HepG2 (cell line): ENCODE results near the gene FKBP1B. TPM values are rescaled to one million over a fixed set of nuclear protein-coding genes. Genes with fewer than 3 reads are reported as not detected.
A peak's percentile ranks its signal among the peaks of the same experiment; 100 is the strongest.

Experiments
- BCLAF1 ChIP-seq: fragments of 450-650 bp; IDR thresholded peaks from 2 replicates; pipeline ENCODE4 v1.6.1; 2017; ENCODE audit warnings: mild to moderate bottlenecking
- ETV5 ChIP-seq: IDR thresholded peaks from 2 replicates; pipeline ENCODE4 v1.6.1; 2018; ENCODE audit warnings: missing biosample characterization, missing genetic modification reagents, inconsistent platforms, borderline replicate concordance
- KDM4B ChIP-seq: sonication (generic); formaldehyde crosslinking; IDR thresholded peaks from 2 replicates; pipeline ENCODE4 v1.4.0; 2020; ENCODE audit warnings: missing genetic modification reagents
- MBD4 ChIP-seq: IDR thresholded peaks from 2 replicates; pipeline ENCODE4 v1.6.1; 2012; ENCODE audit warnings: low read length, inconsistent platforms, borderline replicate concordance
- MEIS1 ChIP-seq: sonication (generic); formaldehyde crosslinking; IDR thresholded peaks from 2 replicates; pipeline ENCODE4 v1.9.0; 2021; ENCODE audit warnings: mild to moderate bottlenecking, missing genetic modification reagents, moderate library complexity, borderline replicate concordance
- MIER2 ChIP-seq: IDR thresholded peaks from 2 replicates; pipeline ENCODE4 v1.6.1; 2016; ENCODE audit warnings: missing biosample characterization, missing genetic modification reagents
- NFE2L1 ChIP-seq: sonication (generic); formaldehyde crosslinking; IDR thresholded peaks from 2 replicates; pipeline ENCODE4 v1.4.0; 2020; ENCODE audit warnings: missing genetic modification reagents, mild to moderate bottlenecking, borderline replicate concordance
- NPAS2 ChIP-seq: sonication (generic); formaldehyde crosslinking; IDR thresholded peaks from 2 replicates; pipeline ENCODE4 v1.8.0; 2022; ENCODE audit warnings: mild to moderate bottlenecking, missing genetic modification reagents, borderline replicate concordance
- PHF20 ChIP-seq: sonication (generic); formaldehyde crosslinking; IDR thresholded peaks from 2 replicates; pipeline ENCODE4 v1.5.0; 2020; ENCODE audit warnings: mild to moderate bottlenecking, missing genetic modification reagents
- PRMT3 ChIP-seq: sonication (generic); formaldehyde crosslinking; IDR thresholded peaks from 2 replicates; pipeline ENCODE4 v1.8.1; 2022; ENCODE audit warnings: low read depth, mild to moderate bottlenecking, moderate library complexity, missing genetic modification reagents, borderline replicate concordance
- PTBP1 ChIP-seq: fragments of 200-400 bp; formaldehyde crosslinking; IDR thresholded peaks from 2 replicates; pipeline ENCODE4 v1.6.1; 2018; ENCODE audit warnings: low read length, low read depth; ENCODE audit not compliant: poor library complexity, severe bottlenecking
- SAP130 ChIP-seq: IDR thresholded peaks from 2 replicates; pipeline ENCODE4 v1.6.1; 2016; ENCODE audit warnings: low read depth
- SIN3B ChIP-seq: fragments of 150-350 bp; IDR thresholded peaks from 2 replicates; pipeline ENCODE4 v1.6.1; 2014; ENCODE audit warnings: low read length
- SP5 ChIP-seq: IDR thresholded peaks from 2 replicates; pipeline ENCODE4 v1.6.1; 2016; ENCODE audit warnings: low read depth, borderline replicate concordance
- SYNCRIP ChIP-seq: fragments of 200-400 bp; formaldehyde crosslinking; IDR thresholded peaks from 2 replicates; pipeline ENCODE4 v1.6.1; 2018; ENCODE audit warnings: mild to moderate bottlenecking, low read depth, low read length; ENCODE audit not compliant: insufficient read depth
- TARDBP ChIP-seq: sonication (generic); formaldehyde crosslinking; IDR thresholded peaks from 2 replicates; pipeline ENCODE4 v1.8.0; 2022; ENCODE audit warnings: mild to moderate bottlenecking, missing genetic modification reagents
- TBX3 ChIP-seq: fragments of 450-650 bp; IDR thresholded peaks from 2 replicates; pipeline ENCODE4 v1.6.1; 2017; ENCODE audit warnings: antibody characterized with exemption, mild to moderate bottlenecking, inconsistent platforms, borderline replicate concordance
- TGIF2 ChIP-seq: IDR thresholded peaks from 2 replicates; pipeline ENCODE4 v1.6.1; 2016; ENCODE audit warnings: control low read depth, missing compliant biosample characterization
- YEATS2 ChIP-seq: sonication (generic); formaldehyde crosslinking; IDR thresholded peaks from 2 replicates; pipeline ENCODE4 v1.4.0; 2020; ENCODE audit warnings: missing genetic modification reagents, borderline replicate concordance
- ZBED4 ChIP-seq: sonication (generic); formaldehyde crosslinking; IDR thresholded peaks from 2 replicates; pipeline ENCODE4 v1.4.0; 2020; ENCODE audit warnings: missing genetic modification reagents, borderline replicate concordance
- ZFP36L2 ChIP-seq: sonication (generic); formaldehyde crosslinking; IDR thresholded peaks from 2 replicates; pipeline ENCODE4 v1.4.0; 2020; ENCODE audit warnings: missing genetic modification reagents
- ZNF570 ChIP-seq: sonication (generic); formaldehyde crosslinking; IDR thresholded peaks from 2 replicates; pipeline ENCODE4 v1.4.0; 2020; ENCODE audit warnings: mild to moderate bottlenecking, missing genetic modification reagents, borderline replicate concordance
- ZSCAN30 ChIP-seq: sonication (generic); formaldehyde crosslinking; IDR thresholded peaks from 2 replicates; pipeline ENCODE4 v1.5.0; 2020; ENCODE audit warnings: mild to moderate bottlenecking, missing genetic modification reagents
- polyA plus RNA-seq, 8 experiments: library from polyadenylated mRNA; depleted of rRNA in 3 of 8; stranded (reverse) in 7 of 8; unstranded in 1 of 8; fragments of >200 nt; fragmentation: Illumina TruSeq in 4 of 8; extraction: Trizol in 4 of 8; gene quantifications; 2 replicates each; pipeline versions ENCODE4 v1.2.1 to v1.2.3, GENCODE V29; 2011 to 2016; ENCODE audit warnings: low read depth in 4 of 8, missing spikeins in 1 of 8, mixed read lengths in 1 of 8; ENCODE audit not compliant: insufficient read depth in 1 of 8
- total RNA-seq, 5 experiments: library from RNA; depleted of rRNA; stranded (reverse); fragments of >200 nt; fragmentation: Illumina TruSeq; extraction: Trizol; gene quantifications; 2 replicates each; pipeline ENCODE4 v1.2.3, GENCODE V29; 2016; ENCODE audit warnings: low read depth in 1 of 5

The FKBP1B gene
- total and polyA plus RNA-seq, 2 of the 13 experiments (the other 11 are each of a cell fraction or from before 2014, with no cell fraction given) = 35.2 to 96.3 TPM

DNA sequence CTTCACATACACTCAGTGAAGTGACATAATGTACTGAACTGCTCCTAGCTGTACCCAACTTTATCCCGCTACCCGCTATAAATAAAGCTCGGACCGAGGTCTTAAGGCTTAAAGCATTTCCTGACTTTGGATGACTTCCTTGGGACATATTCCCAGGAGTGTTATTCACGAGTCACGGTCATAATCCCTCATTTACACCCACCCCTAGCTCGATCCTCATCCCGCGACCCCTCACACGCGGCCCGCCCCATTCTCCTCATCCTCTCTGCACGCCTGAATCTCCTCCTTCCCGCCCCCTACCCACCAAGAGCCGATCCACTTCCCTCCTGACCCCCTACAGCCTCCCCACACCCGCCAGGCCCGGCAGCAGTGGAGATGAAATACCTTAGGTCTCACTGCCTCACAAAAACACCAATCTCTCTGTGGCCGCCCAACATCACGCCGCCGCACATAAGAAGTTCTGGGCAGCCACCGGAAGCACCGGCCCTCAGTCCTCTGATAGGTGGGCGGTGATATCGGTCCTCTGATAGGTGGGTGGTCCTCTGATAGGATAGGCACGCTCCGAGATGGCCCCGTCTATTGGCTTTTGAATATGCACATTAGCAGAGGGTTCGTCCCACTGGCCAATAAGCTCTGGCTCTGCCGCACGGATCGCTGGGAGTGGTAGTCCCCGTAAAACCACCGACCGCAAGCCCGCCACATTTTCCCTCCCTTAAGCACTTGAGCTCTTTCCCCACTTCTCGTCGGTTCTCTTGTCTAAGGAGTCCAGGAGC is 2.4 kb upstream of the FKBP1B start, which contains the start of gene WDCP (continued):
- TF ChIP-seq MBD4 (no peak), SAP130 (CRISPR knock-in tag) (peak; percentile 95), TARDBP (CRISPR knock-in tag) (peak; percentile 73; the same call in 1 of the 2 replicates), MEIS1 (CRISPR knock-in tag) (no peak), SYNCRIP (no peak), PHF20 (CRISPR knock-in tag) (no peak; the same call in 1 of the 2 replicates), SIN3B (peak; percentile 63; the same call in 1 of the 2 replicates), TBX3 (no peak), ZNF570 (CRISPR knock-in tag) (no peak), ETV5 (CRISPR knock-in tag) (peak; percentile 74; the same call in 1 of the 2 replicates), KDM4B (CRISPR knock-in tag) (no peak), NFE2L1 (CRISPR knock-in tag) (no peak), TGIF2 (CRISPR knock-in tag) (no peak; the same call in 1 of the 2 replicates), ZFP36L2 (no peak), ZSCAN30 (CRISPR knock-in tag) (no peak), YEATS2 (CRISPR knock-in tag) (peak; percentile 69), BCLAF1 (no peak), PRMT3 (no peak), ZBED4 (CRISPR knock-in tag) (0 out of 2 replicates have a peak, but pooled peaks have one; percentile 23), SP5 (CRISPR knock-in tag) (no peak), NPAS2 (CRISPR knock-in tag) (no peak), MIER2 (CRISPR knock-in tag) (no peak), PTBP1 (peak; percentile 66)
